DMS114 treated with DMSO at 0.1 percent for 48 hours (cell line): ENCODE results near the gene FCAMR.

Experiments
- DNase-seq: peaks from one replicate; lab custom pipeline; 2025; ENCODE audit not compliant: unreplicated experiment; lab: John Stamatoyannopoulos, UW

Gene FCAMR

GRCh38 chr1:206960676-206961386 lies 9.4 kb downstream of the FCAMR start:
- no peak for DNase-seq

DNA sequence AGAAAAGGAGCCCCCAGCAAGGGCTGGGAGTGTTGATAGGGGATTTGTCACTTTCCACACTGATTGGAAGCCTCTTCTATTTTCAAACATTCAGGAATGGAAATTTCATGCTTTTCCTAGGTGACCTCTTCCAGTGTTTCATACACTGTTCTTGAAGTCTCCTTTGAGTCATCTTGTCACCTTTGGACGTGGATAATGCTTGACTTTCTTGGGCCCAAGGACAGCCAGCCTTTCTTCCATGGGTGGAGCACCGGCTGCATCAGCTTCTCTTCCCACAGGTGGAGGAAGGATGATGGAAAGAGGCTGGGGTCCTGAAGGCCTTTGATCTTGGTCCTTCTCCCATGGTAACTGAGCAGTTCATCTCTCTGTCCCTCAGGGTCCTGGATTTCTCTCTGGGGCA lies 12.1 kb downstream of the FCAMR start:
- DNase-seq: no peak

DNA sequence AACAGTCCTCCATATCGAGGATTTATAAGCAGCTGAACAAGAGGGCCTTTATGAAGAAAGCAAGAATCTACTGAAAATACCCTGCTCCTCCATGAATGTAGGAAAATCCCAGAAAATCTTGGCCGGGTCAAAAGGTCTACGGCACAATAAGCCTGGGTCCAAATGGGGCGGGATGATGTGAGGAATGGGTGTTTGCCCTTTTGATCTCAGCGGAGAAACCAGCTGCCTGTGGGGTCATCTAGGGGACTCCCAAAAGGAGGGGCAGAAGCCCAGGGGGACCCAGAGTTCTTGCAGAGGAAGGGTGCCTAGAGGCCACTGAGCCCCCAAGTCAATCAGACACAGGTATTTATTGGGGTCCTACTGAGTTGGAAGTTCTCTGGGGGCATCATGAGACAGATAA lies 12.6 kb downstream of the FCAMR start:
- DNase-seq: no peak

GRCh38 chr1:206955476-206956451 lies 14.5 kb downstream of the FCAMR start:
- no peak for DNase-seq

- DNase-seq: no peak
These were observed 15.6 kb downstream of the FCAMR start for GRCh38 chr1:206954459-206955342.

DNA sequence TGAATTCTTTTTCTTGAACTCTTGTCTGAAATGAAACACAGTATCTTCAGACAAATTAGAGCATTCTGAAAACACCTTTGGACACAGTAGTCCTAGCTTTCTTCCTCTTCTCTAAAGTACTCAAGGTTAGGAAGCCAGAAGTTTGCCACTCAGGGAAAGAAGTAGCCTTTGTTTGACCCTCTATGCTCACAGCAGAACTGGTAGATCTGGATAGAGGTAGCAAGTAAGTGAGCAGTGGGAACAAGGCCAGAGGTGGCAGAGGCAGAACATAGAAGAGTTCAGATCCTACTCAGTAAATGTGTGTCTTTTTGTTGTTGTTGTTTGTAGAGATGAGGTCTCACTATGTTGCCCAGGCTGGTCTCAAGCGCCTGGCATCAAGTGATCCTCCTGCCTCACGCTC lies 16.6 kb downstream of the FCAMR start:
- DNase-seq: no peak

- no peak for DNase-seq
These were observed 17.1 kb downstream of the FCAMR start for GRCh38 chr1:206953126-206953525.

DNA sequence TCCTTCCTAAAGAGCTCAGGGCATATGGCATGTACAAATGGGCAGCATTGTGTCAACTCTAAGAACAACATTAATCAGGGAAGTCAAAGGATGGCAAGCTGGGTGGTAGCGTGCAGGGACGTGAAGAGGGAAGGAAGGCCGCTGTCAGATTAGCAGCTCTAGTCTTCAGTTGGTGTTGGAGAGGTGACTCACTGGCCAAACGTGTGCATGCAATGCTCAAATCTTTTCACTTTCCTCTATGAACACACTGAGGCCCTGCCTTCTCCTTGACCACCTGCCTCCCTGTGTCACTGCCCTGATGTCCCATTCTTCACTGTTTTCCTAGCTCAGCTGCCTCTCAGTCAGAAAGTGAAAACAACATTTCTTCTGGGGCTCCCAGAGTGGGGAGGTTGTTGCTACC lies 18.1 kb downstream of the FCAMR start:
- DNase-seq: no peak

- no peak for DNase-seq
These were observed 18.8 kb downstream of the FCAMR start for GRCh38 chr1:206951318-206952100.

- DNase-seq: no peak
These were observed 20.6 kb downstream of the FCAMR start for GRCh38 chr1:206949641-206950040.

- DNase-seq: no peak
These were observed 21.1 kb downstream of the FCAMR start for GRCh38 chr1:206949208-206949607.

DNA sequence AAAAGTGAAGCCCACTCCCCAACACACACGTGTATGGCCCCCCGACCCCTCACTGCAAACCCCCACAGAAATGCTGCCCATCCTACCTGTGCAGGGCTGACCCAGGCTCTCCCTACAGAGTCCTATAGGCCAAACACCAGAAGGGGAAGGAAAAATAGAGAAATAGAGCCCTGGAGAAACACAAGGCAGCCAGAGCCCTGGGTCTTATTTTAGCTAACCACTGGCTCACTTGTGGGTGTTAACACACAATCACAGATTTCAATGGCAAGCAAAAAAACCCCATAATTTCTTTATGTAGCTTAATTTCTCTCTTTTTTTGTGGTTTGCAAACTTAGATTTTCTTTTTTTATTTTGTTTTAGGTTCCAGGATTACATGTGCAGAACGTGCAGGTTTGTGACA lies 23.0 kb downstream of the FCAMR start:
- DNase-seq: no peak

GRCh38 chr1:206946261-206946660 lies 24.0 kb downstream of the FCAMR start, which contains the start of gene PIGR:
Gene PIGR (minus strand): TSS chr1:206946466. CDS start chr1:206940531, 5,935 bp downstream.
- DNase-seq: no peak

DNA sequence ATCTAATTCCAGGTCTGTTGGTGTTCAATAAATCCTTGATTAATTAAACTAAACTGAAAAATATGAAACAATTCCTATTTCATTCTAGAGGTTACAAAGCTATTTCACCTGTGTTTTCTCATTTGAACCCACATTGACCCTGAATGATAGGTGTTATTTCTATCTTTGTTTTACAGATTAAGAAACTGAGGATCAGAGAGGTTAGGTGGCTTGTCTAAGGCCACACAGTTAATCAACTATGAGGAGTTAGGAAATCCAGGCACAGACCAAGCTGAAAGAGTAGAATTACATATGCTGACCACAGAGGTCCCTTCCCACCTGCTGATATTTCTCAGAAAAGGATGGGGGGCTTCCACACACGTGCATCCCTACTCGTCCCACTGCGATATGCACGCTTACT lies 24.5 kb downstream of the FCAMR start:
- DNase-seq: no peak

- DNase-seq: no peak
These were observed 25.6 kb downstream of the FCAMR start for GRCh38 chr1:206944703-206945102.

DNA sequence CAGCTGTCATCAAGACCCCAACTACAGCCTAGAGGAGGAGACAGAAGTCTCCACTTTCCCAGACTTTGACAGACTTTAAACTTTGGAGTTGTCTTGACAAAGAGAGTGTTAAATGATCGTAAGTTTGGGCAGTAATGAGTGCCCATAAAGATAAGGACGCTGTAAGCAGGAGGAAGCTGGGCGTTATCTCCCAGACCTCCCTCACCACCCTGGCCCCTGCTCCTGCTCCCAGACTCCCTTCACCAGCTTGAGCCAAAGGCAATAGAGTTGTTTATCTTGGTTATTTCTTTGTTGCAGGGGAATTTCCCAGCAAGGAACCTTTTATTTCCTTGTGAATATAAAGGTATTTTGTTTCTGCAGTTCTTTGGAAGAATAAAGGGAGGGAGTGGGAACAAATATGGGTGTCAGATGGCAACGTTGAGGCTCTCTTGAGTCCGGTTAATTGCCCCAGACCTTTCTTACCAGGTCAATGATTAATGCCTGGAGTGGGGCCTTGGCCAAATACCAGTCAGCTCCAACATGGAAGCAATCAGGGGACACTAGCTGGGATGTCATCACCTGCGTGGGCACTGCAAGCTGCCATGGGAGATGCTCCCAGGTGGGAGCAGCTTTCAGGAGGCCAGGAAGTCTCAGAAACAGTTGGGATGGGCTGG lies 28.4 kb downstream of the FCAMR start:
- DNase-seq: no peak

DNA sequence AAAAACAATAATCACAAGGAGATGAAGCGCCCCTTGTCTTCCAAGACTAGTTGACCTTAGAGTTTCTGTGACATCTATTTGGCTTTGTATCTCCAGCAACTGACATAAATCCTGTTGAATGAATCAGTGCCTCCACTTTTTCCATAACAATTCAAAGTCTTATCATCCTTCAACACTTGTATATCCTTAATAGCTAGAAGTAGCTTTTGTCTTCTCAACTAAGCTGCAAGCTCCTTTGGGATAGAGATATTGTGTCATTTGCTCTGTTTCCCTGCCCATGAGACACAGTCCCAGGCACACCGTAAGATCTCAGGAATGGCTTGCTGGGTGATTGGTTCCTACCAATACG lies 29.7 kb downstream of the FCAMR start:
- no peak for DNase-seq

DNA sequence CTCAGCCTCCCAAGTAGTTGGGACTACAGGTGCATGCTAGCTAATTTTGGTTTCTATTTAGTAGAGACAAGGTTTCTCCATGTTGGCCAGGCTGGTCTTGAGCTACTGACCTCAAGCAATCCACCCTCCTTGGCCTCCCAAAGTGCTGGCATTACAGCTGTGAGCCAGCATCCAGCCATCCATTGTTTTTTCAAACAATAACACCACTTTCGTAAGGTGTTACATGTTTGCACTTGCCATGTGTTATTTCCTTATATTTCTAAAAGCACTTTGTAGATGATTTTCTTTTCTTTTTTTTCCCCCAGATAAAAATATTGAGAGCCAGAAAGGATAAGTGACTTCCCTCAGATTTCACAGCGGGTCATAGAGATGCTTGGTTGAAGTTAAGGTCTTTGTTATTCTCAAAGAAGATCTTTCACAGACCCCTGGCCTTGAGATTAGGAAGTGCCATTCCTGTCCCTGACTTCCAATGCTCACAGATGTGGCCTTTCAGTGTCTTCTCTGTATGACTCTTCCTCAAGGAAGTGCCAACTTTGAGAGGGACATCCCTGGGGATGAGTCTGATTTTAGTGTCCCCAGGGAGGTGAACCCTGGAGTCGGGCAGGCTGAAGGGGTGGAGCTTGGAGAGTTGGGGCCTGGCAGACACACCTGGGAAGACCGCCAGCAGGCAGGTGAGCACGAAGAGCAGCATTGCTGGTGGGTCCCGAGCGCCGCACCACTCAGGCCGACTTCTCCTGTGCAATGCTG lies 30.2 kb downstream of the FCAMR start:
- DNase-seq: no peak

- no peak for DNase-seq
These were observed 31.1 kb downstream of the FCAMR start for GRCh38 chr1:206939131-206939530.
